ENCODE measurements around the gene SLC30A3. TPM values are rescaled to one million over a fixed set of nuclear protein-coding genes. Genes with fewer than 3 reads are reported as not detected.

The SLC30A3 gene
- total RNA-seq, 1 experiment from 2014 or later: not detected

GRCh38 chr2:27243391-27244130 is 19.3 kb downstream of the SLC30A3 start:
- Histone ChIP-seq H3K36me3 (peaks cover 57% of the 10 kb centered on the region), H3K4me3 (no peak overlapping the region), H3K27me3 (replicated peaks) (no peaks in the 10 kb centered on the region), H3K27ac (no peak overlapping the region), H3K4me1 (replicated peaks) (no peaks in the 10 kb centered on the region), H3K9me3 (replicated peaks) (no peaks in the 10 kb centered on the region)
- no peak for DNase-seq (ENCODE audit: low read depth in 1 of 2, low spot score in 2 of 2)

GRCh38 chr2:27242614-27242951 is 20.3 kb downstream of the SLC30A3 start:
- peaks cover 67% of the 10 kb centered on the region for H3K36me3 ChIP-seq
- no peak overlapping the region for H3K27ac ChIP-seq
- H3K9me3 ChIP-seq (replicated peaks): no peaks in the 10 kb centered on the region
- no peaks in the 10 kb centered on the region for H3K4me1 ChIP-seq (replicated peaks)
- DNase-seq (ENCODE audit: low read depth in 1 of 2, low spot score in 2 of 2): no peak
- H3K4me3 ChIP-seq: no peak overlapping the region
- no peaks in the 10 kb centered on the region for H3K27me3 ChIP-seq (replicated peaks)

GRCh38 chr2:27241761-27242613 is 20.9 kb downstream of the SLC30A3 start:
- no peak overlapping the region for H3K4me3 ChIP-seq
- DNase-seq (ENCODE audit: low read depth in 1 of 2, low spot score in 2 of 2): no peak
- H3K27me3 ChIP-seq (replicated peaks): no peaks in the 10 kb centered on the region
- H3K27ac ChIP-seq: no peak overlapping the region
- no peaks in the 10 kb centered on the region for H3K9me3 ChIP-seq (replicated peaks)
- H3K4me1 ChIP-seq (replicated peaks): no peaks in the 10 kb centered on the region
- peaks cover 73% of the 10 kb centered on the region for H3K36me3 ChIP-seq

GRCh38 chr2:27240406-27240805 is 22.4 kb downstream of the SLC30A3 start:
- Histone ChIP-seq H3K27ac (no peak overlapping the region), H3K27me3 (replicated peaks) (no peaks in the 10 kb centered on the region), H3K36me3 (peaks cover 87% of the 10 kb centered on the region), H3K4me3 (no peak overlapping the region), H3K9me3 (replicated peaks) (no peaks in the 10 kb centered on the region), H3K4me1 (replicated peaks) (no peaks in the 10 kb centered on the region)
- DNase-seq (ENCODE audit: low read depth in 1 of 2, low spot score in 2 of 2): no peak

GRCh38 chr2:27238976-27239375 is 23.9 kb downstream of the SLC30A3 start:
- no peak overlapping the region for H3K4me3 ChIP-seq
- no peaks in the 10 kb centered on the region for H3K27me3 ChIP-seq (replicated peaks)
- H3K4me1 ChIP-seq (replicated peaks): no peaks in the 10 kb centered on the region
- peaks cover 94% of the 10 kb centered on the region for H3K36me3 ChIP-seq
- no peaks in the 10 kb centered on the region for H3K9me3 ChIP-seq (replicated peaks)
- DNase-seq (ENCODE audit: low read depth in 1 of 2, low spot score in 2 of 2): no peak
- no peak overlapping the region for H3K27ac ChIP-seq

- no peak for DNase-seq (ENCODE audit: low read depth in 1 of 2, low spot score in 2 of 2)
- no peaks in the 10 kb centered on the region for H3K4me1 ChIP-seq (replicated peaks)
- H3K27ac ChIP-seq: no peak overlapping the region
- no peaks in the 10 kb centered on the region for H3K27me3 ChIP-seq (replicated peaks)
- H3K9me3 ChIP-seq (replicated peaks): no peaks in the 10 kb centered on the region
- peaks cover 94% of the 10 kb centered on the region for H3K36me3 ChIP-seq
- H3K4me3 ChIP-seq: no peak overlapping the region
Observed at GRCh38 chr2:27237341-27237945, 25.4 kb downstream of the SLC30A3 start.

GRCh38 chr2:27236626-27237025 is 26.2 kb downstream of the SLC30A3 start:
- Histone ChIP-seq H3K36me3 (peaks cover 94% of the 10 kb centered on the region), H3K27me3 (replicated peaks) (no peaks in the 10 kb centered on the region), H3K27ac (no peak overlapping the region), H3K4me3 (no peak overlapping the region), H3K4me1 (replicated peaks) (no peaks in the 10 kb centered on the region), H3K9me3 (replicated peaks) (no peaks in the 10 kb centered on the region)
- DNase-seq (ENCODE audit: low read depth in 1 of 2, low spot score in 2 of 2): no peak

GRCh38 chr2:27236136-27236535 is 26.7 kb downstream of the SLC30A3 start:
- Histone ChIP-seq H3K9me3 (replicated peaks) (no peaks in the 10 kb centered on the region), H3K36me3 (peaks cover 94% of the 10 kb centered on the region), H3K4me1 (replicated peaks) (no peaks in the 10 kb centered on the region), H3K27me3 (replicated peaks) (no peaks in the 10 kb centered on the region), H3K27ac (no peak overlapping the region), H3K4me3 (no peak overlapping the region)
- no peak for DNase-seq (ENCODE audit: low read depth in 1 of 2, low spot score in 2 of 2)

GRCh38 chr2:27233341-27233740 is 29.5 kb downstream of the SLC30A3 start:
- Histone ChIP-seq H3K9me3 (replicated peaks) (no peaks in the 10 kb centered on the region), H3K36me3 (peaks cover 91% of the 10 kb centered on the region), H3K27me3 (replicated peaks) (no peaks in the 10 kb centered on the region), H3K4me3 (no peak overlapping the region), H3K27ac (no peak overlapping the region), H3K4me1 (replicated peaks) (no peaks in the 10 kb centered on the region)
- no peak for DNase-seq (ENCODE audit: low read depth in 1 of 2, low spot score in 2 of 2)

GRCh38 chr2:27231921-27232320 is 30.9 kb downstream of the SLC30A3 start:
- H3K27ac ChIP-seq: no peak overlapping the region
- no peaks in the 10 kb centered on the region for H3K27me3 ChIP-seq (replicated peaks)
- no peak overlapping the region for H3K4me3 ChIP-seq
- DNase-seq (ENCODE audit: low read depth in 1 of 2, low spot score in 2 of 2): no peak
- peaks cover 91% of the 10 kb centered on the region for H3K36me3 ChIP-seq
- H3K9me3 ChIP-seq (replicated peaks): no peaks in the 10 kb centered on the region
- H3K4me1 ChIP-seq (replicated peaks): no peaks in the 10 kb centered on the region

GRCh38 chr2:27227501-27227900 is 35.3 kb downstream of the SLC30A3 start:
- Histone ChIP-seq H3K4me3 (no peak overlapping the region), H3K27ac (no peak overlapping the region), H3K27me3 (replicated peaks) (no peaks in the 10 kb centered on the region), H3K4me1 (replicated peaks) (no peaks in the 10 kb centered on the region), H3K9me3 (replicated peaks) (no peaks in the 10 kb centered on the region), H3K36me3 (peaks cover 89% of the 10 kb centered on the region)
- DNase-seq (ENCODE audit: low read depth in 1 of 2, low spot score in 2 of 2): no peak

GRCh38 chr2:27225526-27225925 is 37.3 kb downstream of the SLC30A3 start:
- no peak for DNase-seq (ENCODE audit: low read depth in 1 of 2, low spot score in 2 of 2)
- Histone ChIP-seq H3K4me1 (replicated peaks) (no peaks in the 10 kb centered on the region), H3K27ac (no peak overlapping the region), H3K36me3 (peaks cover 85% of the 10 kb centered on the region), H3K9me3 (replicated peaks) (no peaks in the 10 kb centered on the region), H3K4me3 (no peak overlapping the region), H3K27me3 (replicated peaks) (no peaks in the 10 kb centered on the region)

GRCh38 chr2:27223416-27223815 is 39.4 kb downstream of the SLC30A3 start:
- no peak for DNase-seq (ENCODE audit: low read depth in 1 of 2, low spot score in 2 of 2)
- Histone ChIP-seq H3K4me3 (no peak overlapping the region), H3K27ac (no peak overlapping the region), H3K4me1 (replicated peaks) (no peaks in the 10 kb centered on the region), H3K27me3 (replicated peaks) (no peaks in the 10 kb centered on the region), H3K9me3 (replicated peaks) (no peaks in the 10 kb centered on the region), H3K36me3 (peaks cover 86% of the 10 kb centered on the region)

GRCh38 chr2:27222407-27222806 is 40.4 kb downstream of the SLC30A3 start:
- H3K27ac ChIP-seq: no peak overlapping the region
- no peaks in the 10 kb centered on the region for H3K27me3 ChIP-seq (replicated peaks)
- H3K4me1 ChIP-seq (replicated peaks): peaks cover 9% of the 10 kb centered on the region
- no peaks in the 10 kb centered on the region for H3K9me3 ChIP-seq (replicated peaks)
- peaks cover 86% of the 10 kb centered on the region for H3K36me3 ChIP-seq
- no peak overlapping the region for H3K4me3 ChIP-seq
- no peak for DNase-seq (ENCODE audit: low read depth in 1 of 2, low spot score in 2 of 2)
